ENCODE measurements around the gene DUS1L.

GRCh38 chr17:82051776-82052637 lies 13.6 kb downstream of the DUS1L start, which contains the start of the genes GPS1 and RFNG:
- TF ChIP-seq CTCF (optimal IDR thresholded peaks at IDR 0.05 in 1 of 3, IDR thresholded peaks at IDR 0.05 in 1 of 3, conservative IDR thresholded peaks at IDR 0.05 in 1 of 3; ENCODE audit: extremely low read depth in 1 of 3, insufficient read depth in 2 of 3, low read length in 3 of 3) (no peak), EZH2 (IDR thresholded peaks at IDR 0.05; ENCODE audit: low read length) (no peak)

Measured in keratinocyte (primary cell).